GM19035 (cell line): ENCODE results near the gene DHX58.
"Not testable (repeated sequence)": the region's sequence is repeated elsewhere in the genome, so short reads cannot be mapped to it uniquely, and the experiment has no call there.

Source experiments
- ATAC-seq: cut with Tn5 transposase; IDR thresholded peaks from one replicate; pipeline ENCODE4 v1.9.1; 2021; ENCODE audit not compliant: unreplicated experiment

Gene DHX58

GRCh38 chr17:42112552-42113176, at the start of gene DHX58:
Gene DHX58 (minus strand): TSS chr17:42112714. CDS start chr17:42111892, 822 bp downstream.
- peak; percentile 58 for ATAC-seq

DNA sequence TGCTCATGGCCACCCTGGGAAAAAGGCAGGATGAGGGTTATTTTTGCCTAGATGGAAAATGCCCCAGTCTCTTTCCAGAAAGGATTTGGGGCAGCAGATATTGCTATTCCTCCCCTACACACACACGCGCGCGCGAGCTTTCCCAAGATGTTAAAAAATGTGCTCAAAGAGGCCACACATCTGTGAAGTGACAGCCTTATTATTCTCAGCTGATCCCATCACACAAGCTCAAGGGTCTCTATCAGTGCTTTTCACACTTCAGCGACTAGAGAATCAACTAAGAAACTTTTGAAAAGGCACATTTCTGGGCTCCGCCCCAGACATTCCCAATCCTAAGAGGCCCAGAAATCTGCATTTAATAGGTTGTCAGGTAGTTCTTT, 48.0 kb upstream of the DHX58 start:
- ATAC-seq: no peak

GRCh38 chr17:42159796-42160530, 47.4 kb upstream of the DHX58 start:
- no peak for ATAC-seq

DNA sequence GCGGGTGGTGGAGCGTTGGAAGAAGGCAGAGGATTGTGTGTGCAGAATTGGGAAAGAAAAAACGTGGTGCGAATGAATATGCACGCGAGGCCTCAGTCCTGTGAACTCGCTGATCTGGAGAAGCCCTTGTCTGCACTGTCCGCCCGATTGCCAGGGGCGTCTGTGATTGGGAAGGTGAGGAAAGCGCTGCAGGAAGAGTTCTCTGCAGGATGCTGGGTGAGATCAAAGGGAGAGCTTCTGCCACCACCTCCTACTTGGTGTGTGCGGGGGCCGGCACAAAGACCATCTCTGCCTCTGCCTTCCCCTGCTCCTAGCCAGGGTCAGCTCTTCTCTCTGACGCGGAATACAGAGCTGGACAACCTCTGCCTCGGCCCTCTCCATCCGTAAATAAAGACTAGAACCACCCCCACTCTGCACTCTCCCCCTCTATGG, 43.1 kb upstream of the DHX58 start:
- ATAC-seq: no peak

DNA sequence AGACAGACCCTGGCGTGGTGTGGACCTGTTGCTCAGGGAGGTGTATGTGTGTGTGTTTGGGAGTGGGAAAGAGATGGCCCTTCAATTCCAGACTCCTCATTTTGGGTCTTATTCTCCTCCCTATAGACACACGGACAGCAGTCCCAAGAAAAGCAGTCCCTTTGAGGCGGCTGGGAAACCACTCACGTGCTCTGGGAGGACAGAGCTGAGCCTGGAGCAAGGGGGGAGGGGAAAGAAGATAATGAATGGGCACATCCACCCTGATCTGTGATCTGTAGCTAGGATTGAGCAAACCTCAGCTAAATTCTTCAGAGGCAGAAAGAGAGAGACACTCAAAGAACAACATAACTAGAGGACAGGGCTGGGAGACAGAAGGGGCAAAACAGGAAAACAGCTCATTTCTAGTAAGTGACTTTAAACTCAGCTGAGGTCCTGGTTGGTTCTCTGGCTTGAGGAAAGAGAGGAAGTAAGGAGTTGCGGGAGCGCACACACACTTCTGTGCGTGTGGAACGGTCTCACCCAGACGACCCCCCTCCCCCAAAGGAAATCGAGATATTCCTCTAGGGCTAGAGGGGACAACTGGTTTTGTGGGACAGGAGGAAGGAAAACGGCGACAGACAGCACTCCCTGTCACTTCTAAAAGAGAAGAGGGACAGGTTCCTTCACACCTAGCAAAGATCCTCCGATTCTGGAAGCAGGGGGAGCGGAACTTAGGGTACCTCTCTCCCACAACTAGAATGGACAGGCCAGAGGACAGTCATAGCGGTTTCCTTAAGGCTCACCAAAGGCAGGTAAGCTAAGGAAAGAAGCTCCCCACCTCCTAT, 41.6 kb upstream of the DHX58 start:
- no peak for ATAC-seq

DNA sequence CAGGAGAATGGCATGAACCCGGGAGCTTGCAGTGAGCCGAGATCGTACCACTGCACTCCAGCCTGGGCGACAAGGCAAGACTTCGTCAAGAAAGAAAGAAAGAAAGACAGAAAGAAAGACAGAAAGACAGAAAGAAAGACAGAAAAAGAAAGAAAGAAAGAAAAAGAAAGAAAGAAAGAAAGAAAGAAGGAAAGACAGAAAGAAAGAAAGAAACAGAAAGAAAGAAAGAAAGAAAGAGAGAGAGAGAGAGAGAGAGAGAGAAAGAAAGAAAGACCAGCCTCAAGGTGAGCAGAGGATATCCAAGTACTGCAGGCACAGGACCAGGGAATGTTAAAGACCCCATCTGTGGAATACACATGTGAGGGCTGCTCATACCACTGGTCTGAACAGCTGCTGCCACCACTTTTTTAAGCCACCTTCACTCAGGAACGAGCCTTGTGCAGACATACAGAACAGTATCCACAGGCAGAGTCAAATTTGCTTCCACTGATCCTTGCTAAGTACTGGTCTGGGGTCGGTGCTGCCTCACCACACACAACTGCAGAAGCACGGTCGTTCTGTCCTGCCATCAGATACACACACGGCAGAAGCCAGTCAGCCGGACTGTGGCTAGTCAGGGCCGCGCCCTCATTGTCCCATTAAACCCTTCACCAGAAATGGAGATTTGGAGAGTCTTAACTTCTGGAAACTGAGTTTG, 34.5 kb upstream of the DHX58 start:
- ATAC-seq: no peak

GRCh38 chr17:42143138-42143537, 30.6 kb upstream of the DHX58 start:
- not testable (repeated sequence) for ATAC-seq

- ATAC-seq: no peak
These were observed 29.9 kb upstream of the DHX58 start for GRCh38 chr17:42142371-42142896.

DNA sequence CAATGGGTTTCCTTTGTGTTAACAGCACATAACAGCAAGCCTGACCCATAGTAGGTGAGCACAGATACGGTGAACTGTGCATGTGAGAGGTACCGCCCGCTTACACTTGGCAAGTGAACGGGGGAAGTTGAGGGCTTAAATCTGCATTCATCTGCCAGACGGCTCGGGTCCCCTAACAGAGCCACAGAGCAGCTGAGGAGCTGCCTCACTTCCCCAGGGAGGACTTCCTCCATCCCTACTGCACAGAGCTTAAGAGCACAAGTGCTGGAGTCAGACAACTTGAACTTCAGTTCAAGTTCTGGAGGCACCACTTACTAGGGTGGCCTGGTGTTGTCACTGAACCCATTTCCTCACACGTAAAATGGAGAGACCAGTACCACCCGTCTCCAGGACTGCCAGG, 28.9 kb upstream of the DHX58 start:
- ATAC-seq: no peak

- ATAC-seq: not testable (repeated sequence)
These were observed 28.2 kb upstream of the DHX58 start for GRCh38 chr17:42140690-42141089.

- no peak for ATAC-seq
These were observed 26.4 kb upstream of the DHX58 start for GRCh38 chr17:42138749-42139492.

- no peak for ATAC-seq
These were observed 24.1 kb upstream of the DHX58 start for GRCh38 chr17:42136654-42137051.

GRCh38 chr17:42135664-42136653, 23.4 kb upstream of the DHX58 start:
- no peak for ATAC-seq

- ATAC-seq: no peak
These were observed 22.6 kb upstream of the DHX58 start for GRCh38 chr17:42135151-42135550.

DNA sequence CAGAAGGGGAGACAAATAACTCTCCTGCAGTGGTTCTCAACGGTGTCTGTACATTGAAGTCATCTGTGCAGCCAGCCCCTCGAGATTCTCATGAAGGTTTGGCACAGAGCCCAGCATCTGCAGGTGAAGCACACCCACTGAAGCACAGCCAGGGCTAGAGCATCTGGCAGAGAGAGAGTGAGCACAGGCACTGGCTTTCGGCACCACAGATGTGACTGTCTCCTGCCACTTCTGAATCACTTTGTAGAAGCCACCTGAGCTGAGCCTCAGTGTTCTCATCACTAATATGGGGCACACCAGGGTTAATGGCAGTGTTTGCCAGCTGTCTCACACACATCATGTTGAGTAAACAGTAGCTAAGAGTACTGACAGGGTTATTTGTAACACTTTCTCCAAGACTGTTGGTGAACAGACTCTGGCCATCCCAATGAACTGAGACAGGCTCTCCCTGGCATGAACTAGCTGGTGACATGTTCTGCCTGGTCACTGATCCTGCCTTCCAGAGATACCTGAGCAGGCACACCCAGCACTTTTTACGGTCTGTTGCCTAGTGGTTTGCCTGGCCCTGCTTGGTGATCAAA, 21.0 kb upstream of the DHX58 start:
- no peak for ATAC-seq

- no peak for ATAC-seq
These were observed 20.4 kb upstream of the DHX58 start for GRCh38 chr17:42132941-42133340.

DNA sequence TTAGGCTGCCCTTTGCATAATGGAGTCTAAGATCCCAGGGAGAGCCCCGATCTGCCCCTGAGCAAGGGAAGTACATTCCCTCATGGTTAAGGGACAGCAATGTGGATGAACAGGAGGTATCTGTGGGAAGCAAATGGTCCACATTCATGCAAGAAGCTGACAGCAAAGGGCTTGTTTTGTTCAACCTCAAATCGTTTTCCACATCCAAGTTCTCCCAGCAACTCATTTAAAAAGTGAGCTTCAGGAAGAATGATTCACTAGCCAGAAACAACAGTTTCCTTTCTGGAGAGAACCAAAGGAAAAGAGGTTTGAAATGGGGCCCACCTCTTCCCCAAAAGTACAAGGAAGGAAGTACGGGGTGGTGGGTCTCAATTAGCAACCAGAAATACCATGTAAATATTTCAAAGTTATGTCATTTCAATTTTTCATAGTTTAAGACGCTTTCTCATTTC, 19.5 kb upstream of the DHX58 start:
- no peak for ATAC-seq

DNA sequence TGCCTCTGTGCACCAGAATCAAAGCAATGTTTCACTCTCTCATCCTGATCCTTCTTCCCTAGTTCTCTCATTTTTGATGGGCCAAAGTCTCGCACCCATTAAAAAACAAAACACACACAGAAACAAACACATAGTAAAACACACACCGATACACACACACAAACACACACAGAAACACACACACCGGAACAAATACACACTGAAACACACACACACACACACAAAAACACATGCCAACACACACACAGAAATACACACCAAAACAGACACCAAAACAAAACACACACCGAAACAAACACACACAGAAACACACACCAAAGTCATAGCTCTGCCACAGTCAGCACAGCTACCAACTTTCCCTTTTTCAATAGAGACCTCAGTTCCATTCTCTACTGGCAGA, 18.7 kb upstream of the DHX58 start:
- ATAC-seq: no peak
